GM18873 (cell line): ENCODE results near the gene EYS.
"Not testable (repeated sequence)": the region's sequence is repeated elsewhere in the genome, so short reads cannot be mapped to it uniquely, and the experiment has no call there.

Experiments used
- ATAC-seq: cut with Tn5 transposase; IDR thresholded peaks from one replicate; pipeline ENCODE4 v1.9.1; 2021; ENCODE audit warnings: mild to moderate bottlenecking, moderate library complexity, moderate number of reproducible peaks; ENCODE audit not compliant: unreplicated experiment, low FRiP score

EYS gene

DNA sequence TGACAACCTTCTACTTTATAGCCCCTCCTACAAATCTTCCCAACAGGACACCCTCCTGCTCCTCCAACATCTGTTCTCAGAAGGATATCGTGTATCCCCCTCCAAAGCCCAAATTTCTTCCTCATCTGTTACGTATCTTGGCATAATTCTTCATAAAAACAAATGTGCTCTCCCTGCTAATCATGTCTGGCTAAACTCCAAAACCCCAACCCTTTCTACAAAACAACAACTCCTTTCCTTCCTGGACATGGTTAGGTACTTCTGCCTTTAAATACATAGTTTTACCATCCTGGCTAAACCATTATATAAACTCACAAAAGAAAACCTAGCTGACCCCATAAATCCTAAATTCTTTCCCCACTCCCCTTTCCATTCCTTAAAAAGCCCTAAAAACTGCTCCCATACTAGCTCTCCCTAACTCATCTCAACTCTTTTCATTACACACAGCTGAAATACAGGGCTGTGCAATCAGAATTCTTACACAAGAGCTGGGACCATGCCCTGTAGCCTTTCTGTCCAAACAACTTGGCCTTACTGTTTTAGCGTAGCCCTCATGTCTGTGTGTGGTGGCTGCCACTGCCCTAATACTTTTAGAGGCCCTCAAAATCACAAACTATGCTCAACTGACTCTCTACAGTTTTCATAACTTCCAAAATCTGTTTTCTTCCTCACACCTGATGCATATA, 1753.5 kb downstream of the EYS start:
- not testable (repeated sequence) for ATAC-seq

DNA sequence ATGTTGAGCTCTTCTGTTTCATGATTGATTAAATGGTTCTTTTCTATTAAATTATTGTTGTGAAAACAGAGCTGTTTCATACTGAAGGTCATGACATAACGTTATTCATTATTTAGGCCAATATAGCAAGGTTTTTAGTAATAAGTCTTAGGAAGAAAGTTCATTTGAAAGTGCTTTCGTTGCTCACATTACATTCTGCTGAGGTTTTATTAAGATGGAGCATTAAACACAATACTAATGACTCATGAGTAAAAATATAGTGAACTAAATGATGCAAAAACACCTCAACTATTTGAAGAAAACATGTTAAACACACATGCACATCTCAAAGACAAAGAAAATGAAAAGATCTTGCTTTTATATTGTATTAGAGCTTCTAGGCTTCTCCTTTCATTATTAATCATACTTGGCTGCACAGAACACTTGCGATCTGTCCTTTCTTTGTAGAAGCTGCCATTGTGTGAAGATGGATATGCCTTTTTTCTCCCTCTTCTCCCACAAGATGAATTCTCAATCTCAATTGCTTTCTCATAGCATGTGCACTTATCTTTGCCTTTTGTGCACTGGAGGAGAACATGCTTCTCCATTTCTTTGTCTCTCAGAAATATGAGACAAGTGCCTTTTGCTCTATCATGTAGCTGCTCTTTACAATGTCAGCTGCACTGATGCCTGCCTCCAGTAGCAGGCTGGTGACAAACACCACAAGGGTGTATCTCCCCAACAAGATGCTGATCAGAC, 1759.1 kb downstream of the EYS start:
- ATAC-seq = no peak

DNA sequence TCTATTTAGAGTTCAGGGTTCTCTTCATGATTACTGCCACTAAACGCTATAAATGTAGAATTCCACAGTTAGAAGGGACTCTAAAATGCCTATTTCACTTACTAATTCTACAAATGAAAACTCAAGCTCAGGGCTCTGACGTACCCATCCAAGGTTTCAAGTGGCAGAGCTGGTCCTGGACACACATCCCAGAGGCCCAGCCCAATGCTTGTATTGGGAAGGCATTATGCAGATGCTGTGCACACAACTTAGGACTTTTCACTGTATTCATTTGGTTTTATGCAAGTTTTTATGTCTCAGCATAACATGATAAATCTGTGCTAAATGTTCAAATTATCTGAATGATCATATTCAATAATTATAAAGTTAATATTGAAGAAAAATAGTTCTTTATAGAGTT, 1761.0 kb downstream of the EYS start:
- ATAC-seq = no peak

DNA sequence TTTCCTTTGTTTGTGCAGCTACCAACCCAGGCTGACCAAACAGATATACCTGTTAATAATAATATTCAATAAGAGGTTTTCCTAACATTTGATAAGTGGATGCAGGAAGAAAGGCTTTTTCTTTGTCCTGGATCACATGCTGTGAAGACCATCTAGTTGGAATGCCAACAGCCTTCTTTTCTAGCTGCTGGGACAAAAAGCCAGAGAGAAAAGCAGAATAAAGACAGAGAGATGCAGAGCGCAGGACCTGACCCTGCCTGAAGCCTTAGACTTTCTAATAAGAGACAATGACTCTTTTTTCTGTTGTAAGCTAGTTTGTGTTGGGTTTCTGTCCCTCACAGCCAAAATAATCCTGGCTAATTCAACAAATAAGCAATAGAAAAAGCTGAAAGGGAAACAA, 1763.2 kb downstream of the EYS start:
- no peak for ATAC-seq

DNA sequence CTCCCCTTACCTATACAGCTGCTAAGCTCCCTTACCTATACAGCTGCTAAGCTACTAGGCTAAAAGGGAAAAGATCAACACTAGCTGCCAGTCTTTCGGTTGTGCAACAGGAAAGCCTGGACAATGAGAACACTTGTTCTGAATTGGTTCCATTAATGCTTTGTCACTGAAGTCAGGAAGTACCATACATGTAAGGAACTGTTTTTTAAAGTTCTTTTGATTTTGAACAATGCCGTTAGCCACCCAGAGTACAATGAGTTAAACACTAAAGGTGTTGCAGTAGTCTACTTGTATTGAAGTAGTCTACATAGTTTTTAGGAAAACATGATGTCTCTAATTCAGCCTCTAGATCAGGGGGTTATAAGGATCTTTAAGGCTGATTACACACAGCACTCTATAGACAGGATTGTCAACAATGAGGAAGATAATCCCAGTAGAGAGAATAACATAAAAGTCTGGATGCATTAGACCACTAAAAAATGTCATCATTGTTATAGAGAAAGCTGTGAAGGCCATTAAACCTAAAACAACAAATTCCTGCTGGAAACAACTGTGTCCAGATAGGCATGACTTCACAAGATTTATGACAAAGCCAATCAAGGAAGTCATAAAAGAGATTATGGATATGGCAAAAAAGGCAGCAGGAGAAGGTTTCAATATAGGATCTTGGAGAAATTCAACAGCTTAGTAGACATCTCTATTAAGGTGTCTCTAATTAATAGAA, 1765.1 kb downstream of the EYS start:
- no peak for ATAC-seq

DNA sequence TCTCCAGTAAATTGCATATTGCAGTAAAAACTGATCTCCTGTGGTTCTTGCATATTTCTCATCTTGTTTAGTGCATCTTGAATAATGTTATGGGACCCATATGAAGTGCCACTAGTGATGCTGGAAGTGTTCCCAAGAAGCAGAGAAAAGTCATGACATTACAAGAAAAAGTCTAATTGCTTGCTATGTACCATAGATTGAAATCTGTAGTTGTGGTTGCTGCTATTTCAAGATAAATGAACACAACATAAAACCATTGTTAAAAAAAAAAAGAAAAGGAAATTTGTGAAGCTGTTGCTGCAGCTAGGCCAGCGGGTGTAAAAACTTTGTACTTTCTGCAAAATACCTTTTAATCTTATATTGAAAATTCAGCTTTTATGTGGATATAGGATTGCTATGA, 1767.0 kb downstream of the EYS start:
- ATAC-seq = no peak

GRCh38 chr6:63936399-63936798, 1770.6 kb downstream of the EYS start:
- ATAC-seq = no peak

GRCh38 chr6:63935732-63936131, 1771.3 kb downstream of the EYS start:
- no peak for ATAC-seq

DNA sequence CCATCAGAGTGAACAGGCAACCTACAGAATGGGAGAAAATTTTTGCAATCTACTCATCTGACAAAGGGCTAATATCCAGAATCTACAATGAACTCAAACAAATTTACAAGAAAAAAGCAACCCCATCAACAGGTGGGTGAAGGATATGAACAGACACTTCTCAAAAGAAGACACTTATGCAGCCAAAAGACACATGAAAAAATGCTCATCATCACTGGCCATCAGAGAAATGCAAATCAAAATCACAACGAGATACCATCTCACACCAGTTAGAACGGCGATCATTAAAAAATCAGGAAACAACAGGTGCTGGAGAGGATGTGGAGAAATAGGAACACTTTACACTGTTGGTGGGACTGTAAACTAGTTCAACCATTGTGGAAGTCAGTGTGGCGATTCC, 1773.1 kb downstream of the EYS start:
- not testable (repeated sequence) for ATAC-seq

DNA sequence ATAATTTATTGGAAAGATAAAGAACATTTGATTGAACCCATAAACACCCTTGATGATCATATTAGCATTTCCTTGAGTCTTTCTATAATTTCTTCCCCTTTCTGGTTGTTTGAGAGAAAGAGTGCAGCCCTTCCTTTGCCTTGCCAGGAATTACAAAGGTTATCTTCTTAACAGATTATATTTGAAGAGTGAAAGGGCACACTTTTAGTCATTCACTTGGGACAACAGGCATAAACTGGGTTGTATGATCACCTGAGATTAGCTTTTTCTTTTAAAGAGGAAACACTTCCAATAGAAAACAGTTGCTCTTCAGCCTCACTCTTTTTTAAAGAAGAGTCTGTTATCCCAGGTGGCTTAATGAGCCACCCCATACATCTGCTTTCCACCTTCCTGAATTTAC, 1776.2 kb downstream of the EYS start:
- no peak for ATAC-seq

DNA sequence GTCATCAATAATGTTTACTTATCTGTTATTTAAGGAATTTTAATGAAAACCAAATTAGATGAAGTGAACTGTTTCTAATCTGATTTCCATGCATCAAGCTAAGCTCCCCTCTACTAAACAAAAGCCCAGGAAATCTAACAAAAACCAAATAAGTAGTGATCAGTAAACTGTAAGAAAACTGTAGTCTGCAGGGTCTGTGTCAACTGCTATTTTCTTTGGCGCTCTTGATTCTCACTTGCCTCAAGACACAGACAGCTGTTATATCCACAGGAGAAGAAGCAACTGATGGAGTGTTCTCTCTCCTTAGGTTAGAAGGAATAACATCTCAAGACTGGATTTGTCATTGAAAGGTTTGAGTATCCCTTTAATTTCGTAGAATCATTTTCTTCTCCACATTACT, 1777.9 kb downstream of the EYS start:
- ATAC-seq = no peak

- no peak for ATAC-seq
These were observed 1778.4 kb downstream of the EYS start for GRCh38 chr6:63928613-63929012.

DNA sequence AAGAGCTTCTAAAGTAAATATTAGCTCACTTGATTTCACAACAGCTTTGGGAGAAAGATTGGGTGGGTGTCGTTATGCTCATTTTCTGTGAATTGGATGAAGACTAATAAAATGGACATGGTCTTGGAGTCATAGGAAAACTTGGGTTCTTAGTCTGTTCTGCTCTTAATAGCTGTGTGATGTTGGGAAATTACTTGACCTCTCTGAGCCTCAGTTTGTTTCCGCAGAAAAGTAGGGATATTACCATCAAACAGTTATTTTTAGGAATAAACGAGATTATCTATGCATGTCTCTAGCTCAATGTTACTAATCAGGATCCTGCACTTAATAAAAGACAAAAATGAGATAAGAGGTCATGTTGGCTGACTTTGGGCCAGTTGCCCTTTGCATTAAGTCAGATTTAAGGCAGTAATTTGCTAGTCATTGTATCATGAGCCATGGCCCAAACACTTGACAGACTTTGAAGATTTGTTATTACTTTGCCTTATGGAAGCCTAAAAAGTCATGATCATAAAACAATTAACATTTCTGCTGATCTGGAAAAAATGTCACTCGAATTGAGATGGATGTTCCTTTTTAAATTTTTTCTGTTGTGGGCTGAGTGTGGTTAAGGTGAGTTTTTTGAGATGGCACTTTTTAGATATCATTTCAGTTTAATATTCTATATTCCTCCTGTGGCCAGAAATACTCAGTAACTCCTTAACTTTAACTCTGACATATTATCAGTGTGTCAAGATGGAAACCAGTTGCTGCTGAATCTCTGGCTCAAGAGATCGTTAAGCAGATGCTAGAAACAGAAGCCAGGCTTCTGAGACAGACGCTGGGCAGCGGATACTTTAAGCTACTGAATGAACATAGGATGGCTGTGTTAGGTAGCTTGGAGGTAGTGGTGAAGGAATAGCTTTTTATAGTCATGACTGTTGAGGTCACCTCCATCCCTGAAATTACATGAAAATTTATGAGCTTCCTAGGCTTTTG, 1779.8 kb downstream of the EYS start:
- no peak for ATAC-seq

DNA sequence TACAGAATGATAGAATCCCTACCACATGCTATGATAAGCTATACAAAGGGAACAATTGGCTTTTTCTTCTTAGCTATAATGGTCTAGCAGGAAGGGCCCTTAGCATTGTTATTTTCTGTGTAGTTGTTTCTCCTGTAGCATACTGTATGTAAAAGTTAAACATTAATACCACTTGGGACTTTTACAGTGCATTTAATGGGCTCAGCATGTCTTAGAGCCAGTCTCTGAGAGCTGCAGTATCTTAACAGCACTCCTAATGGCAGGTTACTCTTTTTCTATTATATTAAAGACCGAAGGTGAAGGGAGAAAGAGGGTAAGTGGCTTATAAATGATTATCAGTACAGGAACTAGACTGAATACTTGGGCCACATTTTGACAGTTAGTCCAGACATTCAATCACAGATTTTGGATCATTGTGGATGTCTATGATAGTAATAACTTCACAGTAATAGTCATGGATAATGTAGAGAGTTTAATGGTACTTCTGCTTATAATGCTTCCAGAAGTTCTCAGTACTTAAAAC, 1780.7 kb downstream of the EYS start:
- ATAC-seq = no peak

DNA sequence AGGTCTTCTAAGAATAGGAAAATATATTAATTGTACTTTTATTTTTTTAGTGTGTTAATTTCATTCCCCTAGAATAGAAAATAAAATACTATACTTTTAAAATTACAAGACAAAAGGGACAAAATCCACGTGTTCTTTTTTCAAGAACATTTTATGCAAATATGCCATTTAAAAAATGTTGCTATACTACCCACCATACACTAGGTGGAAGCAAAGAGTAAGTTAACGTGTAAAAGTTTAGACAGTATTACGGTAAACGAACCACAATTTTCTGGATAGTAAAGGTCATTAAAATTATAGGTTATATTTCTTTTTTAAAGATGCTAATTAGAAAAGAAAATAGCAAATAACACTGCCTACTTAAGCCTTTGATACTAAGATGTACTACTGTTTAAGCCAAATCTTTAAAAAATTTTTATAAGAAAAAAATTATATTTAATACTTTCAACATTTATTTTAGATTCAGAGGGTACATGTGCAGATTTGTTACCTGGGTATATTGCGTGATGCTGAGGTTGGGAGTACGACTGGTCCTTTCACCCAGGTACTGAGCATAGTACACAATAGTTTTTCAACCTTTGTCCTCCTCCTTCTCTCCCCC, 1783.8 kb downstream of the EYS start:
- peak; percentile 71 for ATAC-seq

DNA sequence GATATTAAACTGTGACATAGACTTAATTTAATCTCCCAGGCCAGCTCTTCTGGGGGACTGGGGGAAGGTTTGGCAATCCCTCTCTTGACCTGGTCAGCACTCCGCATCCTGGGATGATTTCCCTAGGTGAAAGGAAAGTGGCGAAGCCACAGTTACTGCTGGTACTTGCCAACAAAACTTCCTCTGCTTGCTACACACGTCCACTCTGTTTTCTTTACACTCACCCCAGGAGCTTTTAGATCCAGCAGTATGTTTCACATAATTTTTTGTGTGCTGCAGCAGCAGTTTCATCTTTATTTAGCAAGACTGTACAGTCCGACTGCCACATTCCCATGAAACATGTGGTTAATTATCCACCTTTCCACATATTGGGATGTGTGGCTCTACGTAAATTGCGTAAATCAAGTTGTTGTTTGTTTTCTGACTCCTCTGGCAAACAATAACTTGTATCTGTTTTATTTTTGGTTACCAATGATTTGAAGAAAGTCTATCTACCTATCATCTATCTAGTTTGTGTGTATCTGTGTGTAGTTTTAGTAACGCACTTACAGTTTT, 1787.4 kb downstream of the EYS start:
- ATAC-seq = no peak

DNA sequence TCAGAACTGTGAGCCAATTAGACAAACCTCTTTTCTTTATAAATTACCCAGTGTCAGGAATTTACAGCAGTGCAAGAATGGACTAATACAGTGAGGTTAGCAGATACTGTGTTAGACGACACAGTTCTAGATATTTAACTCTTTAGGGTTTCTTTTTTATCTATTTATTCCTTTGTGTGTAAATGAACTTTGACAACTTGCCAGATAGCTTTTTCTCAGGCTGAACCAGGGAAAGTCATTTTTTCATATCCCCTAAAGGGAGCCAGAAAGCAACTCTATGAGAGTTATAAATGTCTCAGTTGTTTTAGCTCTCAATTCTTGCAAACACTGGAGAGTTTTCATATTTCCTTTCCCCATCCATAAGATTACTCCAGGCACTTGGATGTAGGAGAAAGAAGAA, 1794.1 kb downstream of the EYS start:
- no peak for ATAC-seq

GRCh38 chr6:63910863-63911551, 1796.0 kb downstream of the EYS start:
- ATAC-seq = no peak
